ENCODE results near the gene NUMB.

NUMB gene

DNA sequence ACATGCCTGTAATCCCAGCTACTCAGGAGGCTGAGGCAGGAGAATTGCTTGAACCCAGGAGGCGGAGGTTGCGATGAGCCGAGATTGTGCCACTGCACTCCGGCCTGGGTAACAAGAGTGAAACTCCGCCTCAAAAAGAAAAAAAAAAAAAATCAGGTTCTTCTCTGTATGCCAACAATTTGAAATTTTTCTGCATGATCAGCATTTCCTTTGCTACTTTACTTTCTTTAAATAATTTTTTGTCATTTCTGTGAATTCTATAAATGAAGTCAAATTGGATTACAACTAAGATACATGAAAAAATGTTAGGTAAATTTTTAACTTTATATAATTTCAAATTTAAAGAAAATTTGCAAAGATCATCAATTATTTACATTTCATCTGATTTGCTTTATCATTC, 87.8 kb downstream of the NUMB start:
- POLR2A ChIA-PET = no interaction called here
- H3K27ac ChIP-seq (ENCODE audit: insufficient read depth in 1 of 2, low read depth in 1 of 2, low read length in 2 of 2, poor library complexity in 1 of 2, severe bottlenecking in 2 of 2) = no peak overlapping the region
- no peak for DNase-seq
- no peaks in the 10 kb centered on the region for H3K9me3 ChIP-seq (ENCODE audit: control extremely low read depth in 1 of 5, control insufficient read depth in 4 of 5, insufficient read depth in 2 of 5, low read depth in 1 of 5, low read length in 4 of 5)
- peaks cover 0 to 7% (median 1%) of the 10 kb centered on the region in 4 experiments for H3K4me1 ChIP-seq (ENCODE audit: control extremely low read depth in 1 of 4, control insufficient read depth in 4 of 4, insufficient read depth in 4 of 4, low read length in 3 of 4)
- WGBS (ENCODE audit: insufficient coverage) = no CpG with 5 or more reads among the region's 5 CpGs
- no peaks in the 10 kb centered on the region for H3K27me3 ChIP-seq (replicated peaks in 2 of 5; ENCODE audit: control insufficient read depth in 4 of 5, insufficient read depth in 5 of 5, low read length in 4 of 5)
- peaks cover 0 to 7% (median 0%) of the 10 kb centered on the region in 4 experiments for H3K36me3 ChIP-seq (ENCODE audit: control insufficient read depth in 4 of 4, insufficient read depth in 4 of 4, low read length in 3 of 4)
- H3K4me3 ChIP-seq (ENCODE audit: control insufficient read depth in 1 of 7, extremely low read depth in 1 of 7, insufficient read depth in 4 of 7, low read depth in 2 of 7, low read length in 6 of 7) = no peak overlapping the region
- CTCF ChIA-PET = no interaction called here

DNA sequence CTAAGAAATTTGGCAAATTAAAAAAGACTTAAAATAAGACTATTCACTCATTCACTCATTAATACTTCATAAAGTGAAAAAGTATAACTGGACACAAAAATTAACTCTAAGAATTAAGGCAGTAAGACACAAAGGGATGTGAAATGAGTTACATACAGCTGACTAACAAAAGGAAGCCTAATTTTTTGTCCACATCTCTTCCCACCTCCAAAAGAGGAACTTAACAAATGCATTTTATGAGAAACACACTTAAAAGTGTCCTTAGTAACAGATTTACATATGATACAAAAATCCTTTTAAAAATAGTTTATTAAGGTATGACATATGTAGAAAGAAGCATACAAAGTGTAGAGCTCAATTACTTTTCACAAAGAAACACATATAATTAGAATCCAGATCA, 88.9 kb downstream of the NUMB start:
- peaks cover 0 to 7% (median 0%) of the 10 kb centered on the region in 4 experiments for H3K36me3 ChIP-seq (ENCODE audit: control insufficient read depth in 4 of 4, insufficient read depth in 4 of 4, low read length in 3 of 4)
- H3K4me1 ChIP-seq (ENCODE audit: control extremely low read depth in 1 of 4, control insufficient read depth in 4 of 4, insufficient read depth in 4 of 4, low read length in 3 of 4) = peaks cover 0 to 7% (median 1%) of the 10 kb centered on the region in 4 experiments
- H3K9me3 ChIP-seq (ENCODE audit: control extremely low read depth in 1 of 5, control insufficient read depth in 4 of 5, insufficient read depth in 2 of 5, low read depth in 1 of 5, low read length in 4 of 5) = no peaks in the 10 kb centered on the region
- POLR2A ChIA-PET = no interaction called here
- H3K27ac ChIP-seq (ENCODE audit: insufficient read depth in 1 of 2, low read depth in 1 of 2, low read length in 2 of 2, poor library complexity in 1 of 2, severe bottlenecking in 2 of 2) = no peak overlapping the region
- DNase-seq = peak; percentile 22 to 63 (median 55)
- H3K4me3 ChIP-seq (ENCODE audit: control insufficient read depth in 1 of 7, extremely low read depth in 1 of 7, insufficient read depth in 4 of 7, low read depth in 2 of 7, low read length in 6 of 7) = no peak overlapping the region
- CTCF ChIA-PET = interaction anchor here (0.9 kb wide), 1 partner anchor 10 kb away, joined by 3 read pairs; no protein-coding TSS in a partner anchor
- H3K27me3 ChIP-seq (replicated peaks in 2 of 5; ENCODE audit: control insufficient read depth in 4 of 5, insufficient read depth in 5 of 5, low read length in 4 of 5) = no peaks in the 10 kb centered on the region

DNA sequence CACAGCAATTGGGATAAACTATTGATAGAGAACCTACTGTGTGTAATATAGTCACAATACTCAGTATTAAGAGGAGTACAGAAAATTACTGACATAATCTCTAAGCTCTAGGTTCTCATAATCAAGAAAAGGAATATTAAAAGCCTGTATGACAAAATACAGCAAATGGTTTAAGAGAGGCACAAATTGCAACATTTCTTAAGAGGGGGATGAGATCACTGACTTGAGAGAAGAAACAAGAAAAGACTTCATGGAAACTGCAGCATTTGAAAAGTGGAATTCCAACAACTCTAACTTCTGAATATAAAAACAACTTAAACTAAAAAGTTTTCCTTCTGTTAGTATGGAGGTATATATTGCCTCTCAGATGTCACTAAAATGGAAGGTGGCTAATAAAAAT, 89.7 kb downstream of the NUMB start:
- no peak overlapping the region for H3K4me3 ChIP-seq (ENCODE audit: control insufficient read depth in 1 of 7, extremely low read depth in 1 of 7, insufficient read depth in 4 of 7, low read depth in 2 of 7, low read length in 6 of 7)
- CTCF ChIA-PET = no interaction called here

DNA sequence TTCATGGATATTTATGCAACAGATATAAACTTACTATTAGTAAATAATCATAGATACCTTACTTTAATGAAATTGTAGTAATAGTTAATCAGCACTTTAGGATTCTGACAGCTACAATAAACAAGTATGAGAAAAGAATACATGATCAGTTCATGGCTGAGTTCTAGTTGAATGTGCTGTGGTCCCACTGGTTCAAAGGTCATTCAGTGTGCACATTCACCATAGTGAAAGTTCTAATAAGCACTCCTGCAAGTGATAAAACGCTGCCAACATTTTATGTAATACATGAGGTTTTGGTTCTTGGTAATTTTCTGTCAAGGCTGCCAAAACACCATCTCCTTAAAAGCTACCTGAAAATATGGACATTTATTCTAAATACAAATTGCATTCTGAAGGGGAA, 92.6 kb downstream of the NUMB start:
- WGBS (ENCODE audit: insufficient coverage) = no CpG with 5 or more reads among the region's 1 CpG
- no peak overlapping the region for H3K27ac ChIP-seq (ENCODE audit: insufficient read depth in 1 of 2, low read depth in 1 of 2, low read length in 2 of 2, poor library complexity in 1 of 2, severe bottlenecking in 2 of 2)
- H3K27me3 ChIP-seq (replicated peaks in 2 of 5; ENCODE audit: control insufficient read depth in 4 of 5, insufficient read depth in 5 of 5, low read length in 4 of 5) = no peaks in the 10 kb centered on the region
- no peaks in the 10 kb centered on the region for H3K9me3 ChIP-seq (ENCODE audit: control extremely low read depth in 1 of 5, control insufficient read depth in 4 of 5, insufficient read depth in 2 of 5, low read depth in 1 of 5, low read length in 4 of 5)
- ChIA-PET CTCF (no interaction called here), POLR2A (no interaction called here)
- H3K36me3 ChIP-seq (ENCODE audit: control insufficient read depth in 4 of 4, insufficient read depth in 4 of 4, low read length in 3 of 4) = peaks cover 0 to 7% (median 2%) of the 10 kb centered on the region in 4 experiments
- H3K4me1 ChIP-seq (ENCODE audit: control extremely low read depth in 1 of 4, control insufficient read depth in 4 of 4, insufficient read depth in 4 of 4, low read length in 3 of 4) = peaks cover 0 to 7% (median 1%) of the 10 kb centered on the region in 4 experiments
- no peak overlapping the region for H3K4me3 ChIP-seq (ENCODE audit: control insufficient read depth in 1 of 7, extremely low read depth in 1 of 7, insufficient read depth in 4 of 7, low read depth in 2 of 7, low read length in 6 of 7)
- DNase-seq = no peak

More for the DNA sequence above, 89.7 kb downstream of the NUMB start:
- no peaks in the 10 kb centered on the region for H3K27me3 ChIP-seq (replicated peaks in 2 of 5; ENCODE audit: control insufficient read depth in 4 of 5, insufficient read depth in 5 of 5, low read length in 4 of 5)
- POLR2A ChIA-PET = no interaction called here
- peaks cover 0 to 7% (median 1%) of the 10 kb centered on the region in 4 experiments for H3K4me1 ChIP-seq (ENCODE audit: control extremely low read depth in 1 of 4, control insufficient read depth in 4 of 4, insufficient read depth in 4 of 4, low read length in 3 of 4)
- no peaks in the 10 kb centered on the region for H3K9me3 ChIP-seq (ENCODE audit: control extremely low read depth in 1 of 5, control insufficient read depth in 4 of 5, insufficient read depth in 2 of 5, low read depth in 1 of 5, low read length in 4 of 5)
- H3K36me3 ChIP-seq (ENCODE audit: control insufficient read depth in 4 of 4, insufficient read depth in 4 of 4, low read length in 3 of 4) = peaks cover 0 to 7% (median 0%) of the 10 kb centered on the region in 4 experiments
- no peak overlapping the region for H3K27ac ChIP-seq (ENCODE audit: insufficient read depth in 1 of 2, low read depth in 1 of 2, low read length in 2 of 2, poor library complexity in 1 of 2, severe bottlenecking in 2 of 2)
- no peak for DNase-seq

DNA sequence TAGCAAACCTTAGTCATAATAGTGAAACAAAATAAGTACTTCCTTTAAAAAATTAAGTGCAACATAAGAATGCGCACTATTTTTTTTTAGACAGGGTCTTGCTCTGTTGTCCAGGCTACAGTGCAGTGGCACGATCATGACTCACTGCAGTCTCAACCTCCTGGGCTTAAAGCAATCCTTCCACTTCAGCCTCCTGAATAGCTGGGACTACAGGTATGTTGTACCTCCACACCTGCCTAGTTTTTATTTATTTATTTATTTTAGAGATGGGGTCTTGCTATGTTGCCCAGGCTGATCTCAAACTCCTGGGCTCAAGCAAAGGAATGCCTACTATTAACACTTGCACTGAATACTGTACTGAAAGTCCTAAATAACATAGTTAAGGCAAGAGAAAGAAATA, 93.8 kb downstream of the NUMB start:
- Histone ChIP-seq H3K9me3 (ENCODE audit: control extremely low read depth in 1 of 5, control insufficient read depth in 4 of 5, insufficient read depth in 2 of 5, low read depth in 1 of 5, low read length in 4 of 5) (no peaks in the 10 kb centered on the region), H3K27ac (ENCODE audit: insufficient read depth in 1 of 2, low read depth in 1 of 2, low read length in 2 of 2, poor library complexity in 1 of 2, severe bottlenecking in 2 of 2) (no peak overlapping the region), H3K4me1 (ENCODE audit: control extremely low read depth in 1 of 4, control insufficient read depth in 4 of 4, insufficient read depth in 4 of 4, low read length in 3 of 4) (peaks cover 0 to 5% (median under 1%) of the 10 kb centered on the region in 4 experiments), H3K4me3 (ENCODE audit: control insufficient read depth in 1 of 7, extremely low read depth in 1 of 7, insufficient read depth in 4 of 7, low read depth in 2 of 7, low read length in 6 of 7) (no peak overlapping the region), H3K36me3 (ENCODE audit: control insufficient read depth in 4 of 4, insufficient read depth in 4 of 4, low read length in 3 of 4) (peaks cover 0 to 7% (median 2%) of the 10 kb centered on the region in 4 experiments), H3K27me3 (replicated peaks in 2 of 5; ENCODE audit: control insufficient read depth in 4 of 5, insufficient read depth in 5 of 5, low read length in 4 of 5) (no peaks in the 10 kb centered on the region)
- POLR2A ChIA-PET = no interaction called here
- no peak for DNase-seq
- WGBS (ENCODE audit: insufficient coverage) = 100% methylated on average over 1 of the region's 2 CpGs
- CTCF ChIA-PET = no interaction called here

DNA sequence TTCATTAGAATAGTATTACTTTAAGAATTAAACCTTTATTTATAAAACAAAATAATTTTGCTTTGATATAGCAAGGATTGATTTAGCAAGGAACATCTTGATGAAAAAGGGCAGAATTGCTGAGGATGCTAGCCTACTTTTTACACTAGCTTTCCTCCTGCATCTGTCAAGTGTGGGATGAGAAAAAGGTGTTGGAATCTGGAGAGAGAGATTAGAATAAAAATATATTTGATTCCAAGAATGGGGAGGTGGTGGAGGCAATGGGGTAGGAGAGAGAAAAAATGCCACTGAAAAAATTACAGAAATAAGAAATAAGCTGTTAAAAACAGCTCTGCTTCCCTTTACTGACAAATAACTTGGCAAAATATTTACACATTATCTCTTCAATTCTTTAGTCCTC, 98.9 kb downstream of the NUMB start:
- H3K4me1 ChIP-seq (ENCODE audit: control extremely low read depth in 1 of 4, control insufficient read depth in 4 of 4, insufficient read depth in 4 of 4, low read length in 3 of 4) = no peaks in the 10 kb centered on the region
- no peaks in the 10 kb centered on the region for H3K27me3 ChIP-seq (replicated peaks in 2 of 5; ENCODE audit: control insufficient read depth in 4 of 5, insufficient read depth in 5 of 5, low read length in 4 of 5)
- no peak overlapping the region for H3K4me3 ChIP-seq (ENCODE audit: control insufficient read depth in 1 of 7, extremely low read depth in 1 of 7, insufficient read depth in 4 of 7, low read depth in 2 of 7, low read length in 6 of 7)
- H3K36me3 ChIP-seq (ENCODE audit: control insufficient read depth in 4 of 4, insufficient read depth in 4 of 4, low read length in 3 of 4) = peaks cover 0 to 8% (median 0%) of the 10 kb centered on the region in 4 experiments
- ChIA-PET CTCF (interaction anchor here (1.0 kb wide), 1 partner anchor 10 kb away, joined by 3 read pairs; no protein-coding TSS in a partner anchor), POLR2A (no interaction called here)
- DNase-seq = no peak
- H3K27ac ChIP-seq (ENCODE audit: insufficient read depth in 1 of 2, low read depth in 1 of 2, low read length in 2 of 2, poor library complexity in 1 of 2, severe bottlenecking in 2 of 2) = no peak overlapping the region
- H3K9me3 ChIP-seq (ENCODE audit: control extremely low read depth in 1 of 5, control insufficient read depth in 4 of 5, insufficient read depth in 2 of 5, low read depth in 1 of 5, low read length in 4 of 5) = no peaks in the 10 kb centered on the region

DNA sequence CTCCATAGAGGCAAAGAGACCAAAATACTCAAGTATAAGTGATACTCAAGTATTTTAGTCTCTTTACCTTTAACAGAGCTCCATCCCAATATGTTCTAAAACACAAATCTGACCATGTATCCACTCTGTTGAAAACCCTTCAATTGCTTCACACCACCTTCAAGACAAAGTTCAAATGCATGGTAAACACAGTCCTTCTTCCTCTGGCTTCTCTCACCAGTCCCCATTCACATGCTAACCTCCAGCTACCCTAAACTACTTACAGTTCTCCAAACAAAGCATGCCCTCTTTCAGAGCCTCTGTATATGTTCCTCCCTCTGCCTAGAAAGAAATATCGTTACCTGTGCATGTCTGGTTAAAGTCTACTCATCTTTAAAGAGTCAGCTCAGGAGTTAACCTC, 100.2 kb downstream of the NUMB start:
- H3K9me3 ChIP-seq (ENCODE audit: control extremely low read depth in 1 of 5, control insufficient read depth in 4 of 5, insufficient read depth in 2 of 5, low read depth in 1 of 5, low read length in 4 of 5) = no peaks in the 10 kb centered on the region
- no peak overlapping the region for H3K4me3 ChIP-seq (ENCODE audit: control insufficient read depth in 1 of 7, extremely low read depth in 1 of 7, insufficient read depth in 4 of 7, low read depth in 2 of 7, low read length in 6 of 7)
- no peak overlapping the region for H3K27ac ChIP-seq (ENCODE audit: insufficient read depth in 1 of 2, low read depth in 1 of 2, low read length in 2 of 2, poor library complexity in 1 of 2, severe bottlenecking in 2 of 2)
- H3K27me3 ChIP-seq (replicated peaks in 2 of 5; ENCODE audit: control insufficient read depth in 4 of 5, insufficient read depth in 5 of 5, low read length in 4 of 5) = no peaks in the 10 kb centered on the region
- H3K4me1 ChIP-seq (ENCODE audit: control extremely low read depth in 1 of 4, control insufficient read depth in 4 of 4, insufficient read depth in 4 of 4, low read length in 3 of 4) = no peaks in the 10 kb centered on the region
- H3K36me3 ChIP-seq (ENCODE audit: control insufficient read depth in 4 of 4, insufficient read depth in 4 of 4, low read length in 3 of 4) = peaks cover 0 to 8% (median 2%) of the 10 kb centered on the region in 4 experiments
- ChIA-PET CTCF (interaction anchor here (0.8 kb wide), 1 partner anchor 185 kb away, joined by 3 read pairs; no protein-coding TSS in a partner anchor), POLR2A (interaction anchor here (0.7 kb wide), 1 partner anchor 310 kb away, joined by 3 read pairs; no protein-coding TSS in a partner anchor)
- WGBS (ENCODE audit: insufficient coverage) = 100% methylated on average over 1 of the region's 1 CpG
- DNase-seq = no peak
